ENCODE data around the gene VPS13D.

VPS13D gene

GRCh38 chr1:12505639-12506280 is 275.9 kb downstream of the VPS13D start:
- Mint-ChIP-seq H3K27me3 (no peaks in the 10 kb centered on the region), H3K4me1 (peaks cover 18 to 32% of the 10 kb centered on the region in 2 donors), H3K4me3 (no peak overlapping the region), H3K27ac (no peak overlapping the region), H3K9me3 (no peaks in the 10 kb centered on the region), H3K36me3 (peaks cover 34 to 62% of the 10 kb centered on the region in 2 donors)
- DNase-seq (no peak), ATAC-seq (replicated peaks) (no peak)

- no peak overlapping the region for H3K4me3 Mint-ChIP-seq
- H3K27me3 Mint-ChIP-seq = no peaks in the 10 kb centered on the region
- ATAC-seq (replicated peaks) = no peak
- H3K4me1 Mint-ChIP-seq = peaks cover 20 to 38% of the 10 kb centered on the region in 2 donors
- H3K9me3 Mint-ChIP-seq = no peaks in the 10 kb centered on the region
- no peak for DNase-seq
- H3K36me3 Mint-ChIP-seq = peaks cover 36 to 63% of the 10 kb centered on the region in 2 donors
- H3K27ac Mint-ChIP-seq = no peak overlapping the region
Measured at GRCh38 chr1:12506281-12507280, 276.8 kb downstream of the VPS13D start.

GRCh38 chr1:12507631-12508030 is 277.8 kb downstream of the VPS13D start:
- Mint-ChIP-seq H3K36me3 (peaks cover 31 to 60% of the 10 kb centered on the region in 2 donors), H3K9me3 (no peaks in the 10 kb centered on the region), H3K27ac (no peak overlapping the region), H3K4me1 (peaks cover 20 to 30% of the 10 kb centered on the region in 2 donors), H3K27me3 (no peaks in the 10 kb centered on the region), H3K4me3 (no peak overlapping the region)
- DNase-seq (no peak), ATAC-seq (replicated peaks) (no peak)

- Mint-ChIP-seq H3K27ac (peak overlapping the region; percentile 56), H3K27me3 (no peaks in the 10 kb centered on the region), H3K4me1 (peaks cover 15 to 27% of the 10 kb centered on the region in 2 donors), H3K4me3 (no peak overlapping the region), H3K9me3 (no peaks in the 10 kb centered on the region), H3K36me3 (peaks cover 35 to 56% of the 10 kb centered on the region in 2 donors)
- no peak for DNase-seq
- ATAC-seq (replicated peaks) = no peak
Measured at GRCh38 chr1:12508849-12509248, 279.0 kb downstream of the VPS13D start.

- Mint-ChIP-seq H3K4me3 (peak overlapping the region in 1 of 2 donors; percentile 81), H3K9me3 (no peaks in the 10 kb centered on the region), H3K27me3 (no peaks in the 10 kb centered on the region), H3K4me1 (peaks cover 15 to 32% of the 10 kb centered on the region in 2 donors), H3K27ac (no peak overlapping the region), H3K36me3 (peaks cover 30 to 46% of the 10 kb centered on the region in 2 donors)
- DNase-seq (no peak), ATAC-seq (replicated peaks) (no peak)
Measured at GRCh38 chr1:12511128-12511484, 281.3 kb downstream of the VPS13D start.

- H3K9me3 Mint-ChIP-seq = no peaks in the 10 kb centered on the region
- H3K27ac Mint-ChIP-seq = no peak overlapping the region
- no peak for ATAC-seq (replicated peaks)
- H3K27me3 Mint-ChIP-seq = no peaks in the 10 kb centered on the region
- H3K36me3 Mint-ChIP-seq = peaks cover 30 to 42% of the 10 kb centered on the region in 2 donors
- H3K4me1 Mint-ChIP-seq = peaks cover 15 to 32% of the 10 kb centered on the region in 2 donors
- DNase-seq = no peak
- no peak overlapping the region for H3K4me3 Mint-ChIP-seq
Measured at GRCh38 chr1:12511516-12512468, 282.0 kb downstream of the VPS13D start.

- Mint-ChIP-seq H3K27me3 (no peaks in the 10 kb centered on the region), H3K4me3 (no peak overlapping the region), H3K4me1 (peaks cover 17 to 32% of the 10 kb centered on the region in 2 donors), H3K9me3 (no peaks in the 10 kb centered on the region), H3K27ac (no peak overlapping the region), H3K36me3 (peaks cover 23 to 38% of the 10 kb centered on the region in 2 donors)
- DNase-seq = no peak
- ATAC-seq (replicated peaks) = no peak
Measured at GRCh38 chr1:12513181-12513580, 283.4 kb downstream of the VPS13D start.

- peaks cover 20 to 33% of the 10 kb centered on the region in 2 donors for H3K4me1 Mint-ChIP-seq
Measured at GRCh38 chr1:12514590-12514989, 284.8 kb downstream of the VPS13D start.

GRCh38 chr1:12515234-12515633 is 285.4 kb downstream of the VPS13D start:
- Mint-ChIP-seq H3K27ac (no peak overlapping the region), H3K36me3 (peaks cover 15 to 30% of the 10 kb centered on the region in 2 donors), H3K27me3 (no peaks in the 10 kb centered on the region), H3K9me3 (no peaks in the 10 kb centered on the region), H3K4me3 (no peak overlapping the region), H3K4me1 (peaks cover 17 to 30% of the 10 kb centered on the region in 2 donors)
- ATAC-seq (replicated peaks) (no peak), DNase-seq (no peak)

More at GRCh38 chr1:12514590-12514989, 284.8 kb downstream of the VPS13D start:
- Mint-ChIP-seq H3K27ac (no peak overlapping the region), H3K27me3 (no peaks in the 10 kb centered on the region), H3K4me3 (no peak overlapping the region), H3K36me3 (peaks cover 18 to 35% of the 10 kb centered on the region in 2 donors), H3K9me3 (no peaks in the 10 kb centered on the region)
- no peak for DNase-seq
- ATAC-seq (replicated peaks) = no peak

GRCh38 chr1:12516741-12517140 is 286.9 kb downstream of the VPS13D start:
- no peak for ATAC-seq (replicated peaks)
- no peak overlapping the region for H3K27ac Mint-ChIP-seq
- no peak overlapping the region for H3K4me3 Mint-ChIP-seq
- H3K27me3 Mint-ChIP-seq = no peaks in the 10 kb centered on the region
- H3K36me3 Mint-ChIP-seq = peaks cover 10 to 21% of the 10 kb centered on the region in 2 donors
- no peak for DNase-seq
- peaks cover 10 to 17% of the 10 kb centered on the region in 2 donors for H3K4me1 Mint-ChIP-seq
- H3K9me3 Mint-ChIP-seq = no peaks in the 10 kb centered on the region

- Mint-ChIP-seq H3K4me3 (no peak overlapping the region), H3K4me1 (peaks cover 7 to 16% of the 10 kb centered on the region in 2 donors), H3K9me3 (peaks cover 0 to under 1% of the 10 kb centered on the region in 2 donors), H3K27ac (peak overlapping the region; percentile 70), H3K27me3 (no peaks in the 10 kb centered on the region), H3K36me3 (peaks cover 9 to 10% of the 10 kb centered on the region in 2 donors)
- DNase-seq (peak; percentile 21), ATAC-seq (replicated peaks) (peak; percentile 82 to 95)
Measured at GRCh38 chr1:12518931-12519692, 289.3 kb downstream of the VPS13D start.

GRCh38 chr1:12519693-12520364 is 290.0 kb downstream of the VPS13D start:
- H3K36me3 Mint-ChIP-seq = peaks cover 10% of the 10 kb centered on the region in 2 donors
- no peak for DNase-seq
- no peak for ATAC-seq (replicated peaks)
- H3K9me3 Mint-ChIP-seq = peaks cover 0 to 2% of the 10 kb centered on the region in 2 donors
- H3K27me3 Mint-ChIP-seq = no peaks in the 10 kb centered on the region
- peaks cover 9 to 15% of the 10 kb centered on the region in 2 donors for H3K4me1 Mint-ChIP-seq
- no peak overlapping the region for H3K4me3 Mint-ChIP-seq
- H3K27ac Mint-ChIP-seq = no peak overlapping the region

- H3K27me3 Mint-ChIP-seq = no peaks in the 10 kb centered on the region
- ATAC-seq (replicated peaks) = no peak
- H3K4me1 Mint-ChIP-seq = peaks cover 16 to 25% of the 10 kb centered on the region in 2 donors
- H3K9me3 Mint-ChIP-seq = peaks cover 0 to 2% of the 10 kb centered on the region in 2 donors
- peaks cover 12 to 15% of the 10 kb centered on the region in 2 donors for H3K36me3 Mint-ChIP-seq
- H3K27ac Mint-ChIP-seq = no peak overlapping the region
- DNase-seq = no peak
- no peak overlapping the region for H3K4me3 Mint-ChIP-seq
Measured at GRCh38 chr1:12521096-12521495, 291.3 kb downstream of the VPS13D start.

Data from stimulated activated naive B cell treated with anti-CD40 and anti-IgM and Interleukin-4, amounts not matched to agents 10 μg/mL and 1 μg/mL and 100 μg/mL, for 72 hours (primary cell).